Coronary artery (tissue), 2 donors: ENCODE measurements around the gene LAMB2.

Source experiments
- DNase-seq: peaks from one replicate; pipeline ENCODE4 v3.0.0-alpha.2; 2017; ENCODE audit warnings: low spot score
- H3K27ac ChIP-seq, 2 donors: fragments of 200-600 bp; sonication (generic); one replicate each; pipeline ENCODE4 v1.5.1; 2016 to 2019
- H3K4me3 ChIP-seq: fragments of 200-600 bp; sonication (generic); 2 replicates; pipeline ENCODE4 v1.5.1; 2016; ENCODE audit warnings: mild to moderate bottlenecking, moderate library complexity
- CTCF ChIP-seq: fragments of 200-600 bp; sonication (generic); IDR thresholded peaks from one replicate; pipeline ENCODE4 v1.5.1; 2019; ENCODE audit warnings: antibody characterized with exemption

Gene LAMB2

GRCh38 chr3:49165771-49166751 is 33.2 kb upstream of the LAMB2 start, which contains the start of gene CCDC71:
Gene CCDC71, minus strand, starts transcription at chr3:49166331. Its CDS starts 2,123 bp downstream, at chr3:49164208.
- peak within 1 kb of the TSS; percentile 93 to 97 for H3K27ac ChIP-seq
- no peak for DNase-seq
- H3K4me3 ChIP-seq, result peak within 1 kb of the TSS; percentile 97
- no peak for TF ChIP-seq CTCF

DNA sequence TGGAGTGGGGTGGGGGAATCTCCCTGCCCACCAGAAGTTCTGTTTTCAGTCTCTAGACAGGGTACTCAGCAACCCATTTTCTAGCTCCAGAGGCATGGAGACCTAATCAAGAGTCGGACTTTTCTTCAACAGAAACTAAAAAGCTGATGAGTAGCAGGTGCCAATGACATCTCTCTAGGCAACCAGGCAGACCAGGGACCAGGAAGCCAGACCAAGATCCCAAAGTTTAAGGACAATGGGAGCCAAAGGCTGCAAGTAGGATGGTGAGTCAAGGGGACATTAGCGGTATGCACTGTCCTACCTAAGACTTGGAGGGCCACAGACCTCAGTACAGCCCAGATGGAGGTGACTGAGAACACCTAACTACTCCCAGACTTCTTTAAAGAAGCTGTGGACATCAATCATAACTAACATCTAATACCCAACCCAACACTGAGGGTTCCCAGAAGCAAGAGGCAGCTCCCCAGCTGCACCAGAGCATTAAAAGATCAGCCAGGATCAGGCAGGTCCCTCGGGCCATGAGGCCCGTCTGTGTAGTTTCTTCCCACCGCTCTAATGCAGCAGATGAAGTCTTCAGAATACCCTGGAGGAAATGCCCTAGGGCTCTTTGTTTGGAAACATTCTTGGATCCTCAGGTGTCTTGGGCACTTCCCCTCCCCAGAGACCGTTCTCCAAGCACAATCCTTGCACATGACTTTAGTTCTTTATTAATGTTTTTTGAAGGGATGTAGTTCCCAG is 32.3 kb upstream of the LAMB2 start:
- Histone ChIP-seq H3K27ac (peak overlapping the region; percentile 93 to 97), H3K4me3 (peak overlapping the region; percentile 97)
- no peak for TF ChIP-seq CTCF
- no peak for DNase-seq

GRCh38 chr3:49163609-49164008 is 30.8 kb upstream of the LAMB2 start:
- no peak for TF ChIP-seq CTCF
- DNase-seq, result no peak
- H3K27ac ChIP-seq, result no peak overlapping the region
- H3K4me3 ChIP-seq, result no peak overlapping the region

- no peak for TF ChIP-seq CTCF
- no peak overlapping the region for H3K4me3 ChIP-seq
- no peak for DNase-seq
- no peak overlapping the region for H3K27ac ChIP-seq
Measured at GRCh38 chr3:49162751-49163419, 30.0 kb upstream of the LAMB2 start.

DNA sequence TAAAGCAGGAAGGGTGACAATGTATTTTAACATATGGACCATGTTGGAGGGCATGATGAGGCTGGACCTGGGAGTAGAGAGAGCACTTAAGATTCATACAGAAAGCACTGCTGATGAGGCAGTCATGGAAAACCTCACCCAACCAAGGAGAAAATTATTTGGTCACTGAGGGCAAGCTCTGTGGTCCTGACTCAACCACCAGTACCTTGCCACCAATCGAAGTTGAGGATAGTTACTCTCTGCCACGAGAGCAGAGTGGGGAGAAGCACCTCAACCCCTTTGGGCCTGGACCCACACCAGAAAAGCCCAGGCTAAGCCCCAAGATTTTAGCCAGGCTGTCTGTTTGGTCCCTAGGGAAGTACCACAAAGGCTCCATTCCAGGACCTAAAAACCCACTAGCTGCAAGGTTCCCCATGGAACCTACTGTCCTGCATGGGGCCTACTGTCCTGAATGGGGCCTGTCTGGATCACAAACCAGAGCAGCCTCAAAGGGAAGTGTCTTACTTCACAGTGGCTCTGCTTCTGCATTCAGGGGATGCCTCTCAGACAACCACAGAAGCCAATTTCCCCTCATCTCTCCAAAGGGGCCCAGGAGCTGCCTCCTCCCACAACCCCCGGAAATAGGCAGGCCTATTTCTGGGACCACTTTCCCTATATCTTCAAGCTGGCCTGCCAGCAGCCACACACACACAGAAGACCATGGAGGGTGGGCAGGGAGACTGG is 29.1 kb upstream of the LAMB2 start:
- DNase-seq, result no peak

More for the DNA sequence above, 29.1 kb upstream of the LAMB2 start:
- no peak for TF ChIP-seq CTCF
- Histone ChIP-seq H3K4me3 (no peak overlapping the region), H3K27ac (no peak overlapping the region)
